K562 (cell line): Measurements from ENCODE around the gene FAM217B. TPM values are rescaled to one million over a fixed set of nuclear protein-coding genes. Genes with fewer than 3 reads are reported as not detected.

ENCODE experiments used
- ADNP ChIP-seq: fragments of 200-800 bp; sonication (Bioruptor generic); IDR thresholded peaks from 2 replicates; pipeline ENCODE4 v1.6.1; 2016; ENCODE audit warnings: missing genetic modification characterization, missing compliant biosample characterization
- ATF4 ChIP-seq: fragments of 450-650 bp; formaldehyde crosslinking; IDR thresholded peaks from 2 replicates; pipeline ENCODE4 v1.4.0; 2022; ENCODE audit warnings: mild to moderate bottlenecking, moderate library complexity
- CTBP1 ChIP-seq: fragments of 450-650 bp; IDR thresholded peaks from 2 replicates; pipeline ENCODE4 v1.6.1; 2016; ENCODE audit warnings: borderline replicate concordance
- ELK1 ChIP-seq: sonication (generic); formaldehyde crosslinking; IDR thresholded peaks from 2 replicates; pipeline ENCODE4 v1.8.1; 2022; ENCODE audit warnings: missing genetic modification reagents
- HNRNPK ChIP-seq: fragments of 200-400 bp; formaldehyde crosslinking; IDR thresholded peaks from one replicate; pipeline ENCODE4 v1.6.1; 2018; ENCODE audit warnings: mild to moderate bottlenecking, low read depth, low read length; ENCODE audit not compliant: poor library complexity, severe bottlenecking
- MGA ChIP-seq: fragments of 450-650 bp; IDR thresholded peaks from 2 replicates; pipeline ENCODE4 v1.6.1; 2016; ENCODE audit warnings: mild to moderate bottlenecking, moderate library complexity
- NELFE ChIP-seq: IDR thresholded peaks from 2 replicates; pipeline ENCODE4 v1.6.1; 2011; ENCODE audit warnings: mild to moderate bottlenecking; ENCODE audit not compliant: insufficient read depth, insufficient read length
- SOX6 ChIP-seq: fragments of 450-650 bp; IDR thresholded peaks from 2 replicates; pipeline ENCODE4 v1.6.1; 2014; ENCODE audit warnings: mild to moderate bottlenecking
- TCF7 ChIP-seq: sonication (generic); IDR thresholded peaks from 2 replicates; pipeline ENCODE4 v1.6.1; 2016; ENCODE audit warnings: antibody characterized with exemption, borderline replicate concordance
- polyA plus RNA-seq, 8 experiments: library from polyadenylated mRNA; depleted of rRNA in 4 of 8; stranded (reverse) in 5 of 8; unstranded in 3 of 8; fragments of >200 nt; fragmentation: Nextera tagmentation in 2 of 8; fragmentation: Illumina TruSeq in 1 of 8; extraction: Ambion mirVana in 2 of 8; extraction: Trizol in 1 of 8; gene quantifications; 2 replicates each; pipeline versions ENCODE4 v1.2.1 to v1.2.3, GENCODE V29; 2011 to 2014; ENCODE audit warnings: inconsistent platforms in 1 of 8, missing spikeins in 1 of 8
- total RNA-seq, 7 experiments: library from RNA; depleted of rRNA in 6 of 7; stranded (reverse); fragments of >200 nt in 6 of 7; fragmentation: Illumina TruSeq in 2 of 7; extraction: Trizol in 2 of 7; gene quantifications; 2 replicates each; pipeline versions ENCODE4 v1.2.1 to v1.2.3, GENCODE V29; 2011 to 2021; ENCODE audit warnings: low replicate concordance in 1 of 7

The FAM217B gene
- total and polyA plus RNA-seq, 9 of the 15 experiments (the other 6 are each of a cell fraction or from before 2014, with no cell fraction given) = 4.8 to 11.4 (median 6.9) TPM

- no peak for TF ChIP-seq ELK1 (CRISPR knock-in tag)
- TF ChIP-seq TCF7 = no peak
- TF ChIP-seq MGA = peak; percentile 94
- TF ChIP-seq HNRNPK = peak; percentile 53
- TF ChIP-seq ADNP = no peak
- peak; percentile 79 for TF ChIP-seq CTBP1
- TF ChIP-seq SOX6 = no peak
- TF ChIP-seq ATF4 (CRISPR knock-in tag) = no peak
- no peak for TF ChIP-seq NELFE
Measured at GRCh38 chr20:59933849-59934585, 6.2 kb upstream of the FAM217B start (continued).
